GM21619 (cell line): ENCODE results near the gene LTBP1.

Source experiments
- ATAC-seq: cut with Tn5 transposase; IDR thresholded peaks from one replicate; pipeline ENCODE4 v1.9.1; 2021; ENCODE audit not compliant: unreplicated experiment

Gene LTBP1

DNA sequence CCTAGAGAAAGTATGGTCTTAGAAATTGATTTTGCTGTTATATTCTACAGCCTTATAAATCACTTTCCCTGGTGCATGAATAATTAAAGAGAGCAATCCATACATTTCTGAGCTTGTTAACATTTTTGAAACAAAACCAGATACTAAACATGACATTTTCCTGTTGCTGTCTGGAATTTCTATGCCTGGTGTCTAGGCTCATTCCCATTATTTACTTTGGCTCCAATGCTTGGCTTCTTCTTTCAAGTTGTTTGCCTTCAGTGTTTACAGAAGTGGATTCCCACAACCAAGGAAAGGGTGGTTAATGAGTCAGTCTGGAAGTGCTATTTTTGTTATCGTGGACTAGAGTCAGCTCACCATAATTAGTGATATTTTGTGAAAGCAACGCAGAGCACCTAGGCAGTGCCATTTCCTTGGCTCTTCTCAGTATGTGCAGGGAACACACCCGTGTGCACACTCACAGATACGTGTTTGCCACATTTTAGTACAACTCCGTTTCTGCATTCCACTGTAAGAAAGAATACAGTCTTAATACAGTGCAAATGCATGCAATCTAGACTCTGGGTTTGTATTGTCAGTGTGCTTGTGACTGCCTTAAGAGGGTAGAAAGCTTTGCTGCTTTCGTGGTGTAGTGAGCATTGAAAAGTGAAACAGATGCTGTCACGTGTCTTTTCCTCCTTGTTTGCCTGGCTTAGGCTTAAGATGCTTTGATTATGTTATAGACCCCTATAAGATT, 344.7 kb downstream of the LTBP1 start:
- ATAC-seq: no peak

DNA sequence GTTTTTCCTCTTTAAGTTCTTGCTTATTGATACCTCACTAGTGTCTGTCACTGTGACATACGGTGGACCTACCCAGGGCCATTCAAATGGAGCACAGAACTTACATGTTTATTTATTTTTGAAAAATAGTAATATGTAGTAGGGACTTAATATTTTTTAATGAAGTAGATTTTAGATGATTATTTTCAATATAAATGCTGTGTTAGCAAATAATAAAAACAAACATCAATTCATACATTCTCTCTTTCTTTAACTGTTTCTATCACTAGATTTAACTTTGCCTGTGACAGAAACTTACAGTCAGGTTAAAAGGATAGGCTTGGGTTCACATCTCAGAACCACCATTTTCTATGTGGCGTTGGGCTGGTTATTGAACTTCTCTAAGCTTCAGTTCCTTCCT, 345.3 kb downstream of the LTBP1 start:
- ATAC-seq: no peak

DNA sequence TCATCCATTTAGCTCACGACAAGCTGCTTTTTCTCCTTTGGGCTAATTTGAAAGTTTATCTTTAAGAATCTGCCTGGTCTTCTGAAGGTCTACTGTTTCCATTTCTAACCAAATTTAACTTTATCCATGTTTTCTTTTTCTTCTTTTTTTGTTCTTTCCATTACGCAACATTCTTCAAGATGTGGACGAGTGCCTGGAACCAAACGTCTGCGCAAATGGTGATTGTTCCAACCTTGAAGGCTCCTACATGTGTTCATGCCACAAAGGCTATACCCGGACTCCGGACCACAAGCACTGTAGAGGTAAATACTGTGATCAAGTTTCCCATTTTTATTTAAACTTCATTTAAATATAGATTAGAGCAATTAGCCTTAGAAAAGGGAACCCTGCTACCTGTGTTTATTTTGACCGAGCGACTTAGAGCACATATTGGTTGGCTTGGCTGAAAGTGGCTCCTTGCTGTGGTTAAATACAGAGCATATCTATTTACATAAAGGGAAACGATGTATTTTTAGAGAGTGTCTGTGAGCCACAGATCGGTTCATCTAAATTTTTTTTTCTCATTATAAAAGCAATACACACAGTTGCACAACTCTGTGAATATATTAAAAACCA, 346.3 kb downstream of the LTBP1 start:
- ATAC-seq: peak; percentile 53

DNA sequence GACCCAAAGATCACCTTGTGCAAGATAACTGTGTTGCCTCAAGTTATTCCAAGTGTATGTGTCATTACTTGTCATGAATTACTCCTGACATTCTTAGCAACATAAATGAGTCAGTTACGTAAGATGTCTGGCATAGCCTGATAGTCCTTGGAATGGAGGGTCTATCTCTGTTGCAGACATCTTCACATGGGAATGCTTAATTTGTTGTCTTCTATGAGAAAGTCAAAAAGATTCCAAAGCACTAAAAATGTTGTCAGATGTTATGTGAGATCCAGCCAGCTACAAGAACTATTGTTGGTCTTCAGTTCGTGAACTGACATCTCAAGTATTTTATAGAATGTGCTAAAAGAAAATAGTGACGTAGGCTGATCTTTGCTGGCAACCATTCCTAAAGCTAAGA, 351.5 kb downstream of the LTBP1 start:
- no peak for ATAC-seq

DNA sequence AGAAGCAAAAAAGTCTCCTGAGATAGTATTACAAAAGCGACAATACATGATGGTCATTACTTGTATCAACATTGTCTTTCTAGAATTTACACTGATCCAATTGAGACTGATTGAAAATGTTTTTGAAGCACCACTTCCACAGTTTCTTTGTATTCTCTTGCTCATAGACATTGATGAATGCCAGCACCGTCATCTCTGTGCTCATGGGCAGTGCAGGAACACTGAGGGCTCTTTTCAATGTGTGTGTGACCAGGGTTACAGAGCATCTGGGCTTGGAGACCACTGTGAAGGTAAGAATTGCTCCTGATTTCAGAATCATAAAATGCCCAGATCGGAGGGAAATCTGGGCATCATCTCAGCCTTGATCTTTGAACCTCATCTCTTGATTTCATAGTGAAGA, 354.6 kb downstream of the LTBP1 start:
- no peak for ATAC-seq

DNA sequence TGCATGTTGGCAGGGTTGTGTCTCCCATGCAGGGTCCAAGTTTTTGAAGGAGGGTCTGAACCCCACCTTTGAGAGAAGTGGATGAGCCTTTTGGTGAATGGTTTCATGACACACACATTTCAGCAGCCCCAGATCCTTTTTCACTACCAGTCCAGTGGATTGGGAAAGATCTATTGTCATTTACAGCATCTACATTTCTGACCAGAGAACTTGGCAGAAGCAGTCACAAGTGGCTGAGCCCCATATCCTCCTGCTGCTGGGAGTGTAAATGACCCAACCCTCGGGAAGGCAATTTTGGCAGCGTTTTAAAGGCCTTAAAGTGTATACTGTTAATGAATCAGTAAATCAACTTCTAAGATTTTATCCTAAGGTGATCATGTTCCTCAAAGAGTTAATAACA, 355.6 kb downstream of the LTBP1 start:
- ATAC-seq: no peak

DNA sequence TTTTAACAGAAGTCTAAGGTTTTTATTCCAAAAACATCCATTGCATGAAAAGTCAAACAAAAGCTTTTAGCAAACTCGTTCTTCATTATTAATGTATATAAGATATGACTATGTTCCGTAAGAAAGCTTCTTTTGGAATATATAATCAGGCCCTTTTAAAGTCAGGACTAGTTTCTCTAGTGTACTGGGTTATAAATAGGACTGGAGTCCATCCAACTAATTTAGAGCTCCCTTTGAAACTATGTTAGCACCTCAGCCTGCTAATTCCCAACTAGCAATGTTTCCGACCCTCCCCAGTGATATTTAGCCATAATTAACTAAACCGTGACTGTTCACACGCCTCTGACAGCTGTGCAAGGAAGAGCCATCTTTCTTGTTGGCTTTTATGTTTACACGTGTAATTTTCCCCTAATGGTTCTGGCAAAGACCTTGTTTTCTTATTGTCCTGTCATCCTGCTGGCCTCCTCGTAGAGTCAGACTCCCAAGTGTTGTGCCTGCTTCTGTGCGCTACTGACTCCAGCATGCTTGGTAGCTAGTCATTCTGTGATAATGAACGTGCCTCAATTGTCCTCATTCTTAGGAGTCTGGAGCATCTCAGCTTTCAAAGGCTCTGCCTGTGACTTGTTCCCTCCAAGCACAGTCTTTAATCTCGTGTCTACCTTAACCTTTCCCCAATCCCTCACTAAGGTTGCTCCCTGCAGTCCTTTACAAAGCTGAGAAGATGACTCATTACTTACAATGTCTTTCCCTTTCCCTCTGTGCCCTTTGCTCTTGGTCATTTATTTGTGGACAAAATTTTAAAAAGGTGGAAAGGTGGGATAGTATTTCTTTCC, 357.5 kb downstream of the LTBP1 start:
- ATAC-seq: no peak

DNA sequence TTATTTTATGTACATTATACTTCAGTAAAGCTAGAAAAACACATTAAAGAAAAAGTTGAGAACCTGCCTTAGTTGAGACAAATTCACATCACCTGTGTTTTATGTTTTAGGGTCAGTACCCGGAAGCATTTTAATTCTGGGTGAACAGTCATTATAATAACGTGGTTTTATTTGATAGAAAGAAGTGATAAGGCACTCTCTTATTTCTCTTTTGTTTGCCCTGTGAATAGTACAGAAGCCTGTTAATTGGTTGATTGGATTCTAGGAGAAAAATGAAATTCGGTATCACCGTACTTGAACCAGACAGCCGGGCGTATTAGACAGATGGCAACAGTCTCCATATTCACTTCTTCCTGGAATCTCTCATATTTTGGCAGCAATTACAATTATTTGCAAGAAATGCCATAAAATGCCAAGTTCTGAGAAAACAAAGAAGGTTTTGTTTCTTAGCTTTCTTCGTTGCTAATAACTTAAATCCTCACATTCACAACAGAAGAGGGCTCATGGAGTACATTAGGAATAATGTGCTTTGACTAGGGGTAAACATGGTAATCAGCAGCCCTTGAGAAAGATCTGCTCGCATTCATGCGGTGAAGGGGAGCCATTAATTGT, 361.0 kb downstream of the LTBP1 start:
- ATAC-seq: no peak

DNA sequence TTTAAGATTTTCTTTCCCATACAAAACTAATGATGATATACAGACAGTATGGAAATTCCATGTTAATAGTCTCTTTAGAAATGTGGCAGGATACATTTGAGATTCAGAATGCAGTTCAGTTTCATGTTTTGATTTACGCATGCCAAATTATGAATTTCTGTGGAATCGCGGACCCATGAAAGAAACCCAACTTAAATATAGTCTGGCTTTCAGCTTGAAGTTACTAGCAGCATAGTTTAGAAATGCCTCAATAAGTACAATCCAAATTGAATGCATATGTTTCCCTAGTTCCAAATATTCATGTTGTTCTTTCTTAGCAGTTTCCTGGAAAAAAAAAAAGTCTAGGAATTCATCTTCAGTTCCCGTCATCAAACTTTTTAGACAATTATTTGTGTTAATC, 365.6 kb downstream of the LTBP1 start:
- ATAC-seq: no peak

DNA sequence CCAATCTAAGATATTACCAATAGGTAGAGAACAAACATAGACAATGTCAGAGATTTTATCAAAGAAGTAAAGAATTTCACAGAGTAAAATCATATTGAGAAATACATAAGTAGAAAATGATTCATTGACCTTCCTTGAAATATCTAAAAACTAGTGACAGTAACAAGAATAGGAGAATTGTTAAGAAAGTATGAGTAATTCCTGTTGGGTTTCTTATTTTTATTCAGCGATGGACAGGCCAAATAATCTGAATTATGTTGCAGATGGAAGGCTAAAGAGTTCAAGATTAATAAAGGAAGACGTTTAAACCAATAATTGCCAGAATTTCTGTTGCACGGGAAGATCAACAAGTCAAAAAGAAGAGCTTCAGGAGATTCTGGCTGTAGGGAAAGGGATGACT, 366.3 kb downstream of the LTBP1 start:
- no peak for ATAC-seq

DNA sequence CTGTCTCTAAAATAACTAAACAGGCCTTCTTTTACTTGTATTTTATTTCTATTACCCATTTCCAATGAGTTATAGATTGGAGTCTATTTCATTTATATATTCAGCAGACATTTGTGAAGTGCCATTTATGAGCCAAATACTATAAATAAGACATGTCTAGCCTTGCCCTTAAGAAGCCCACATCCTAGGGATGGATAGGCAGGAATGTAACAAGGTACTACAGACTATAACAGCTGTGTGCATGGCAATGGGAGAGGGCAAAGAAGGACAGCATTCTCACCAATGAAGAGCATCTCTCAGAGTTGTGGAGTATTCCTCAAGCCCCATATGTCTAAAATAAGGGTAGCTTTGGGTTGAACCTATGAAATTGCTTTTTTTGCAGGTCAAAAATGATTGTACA, 367.8 kb downstream of the LTBP1 start:
- no peak for ATAC-seq

DNA sequence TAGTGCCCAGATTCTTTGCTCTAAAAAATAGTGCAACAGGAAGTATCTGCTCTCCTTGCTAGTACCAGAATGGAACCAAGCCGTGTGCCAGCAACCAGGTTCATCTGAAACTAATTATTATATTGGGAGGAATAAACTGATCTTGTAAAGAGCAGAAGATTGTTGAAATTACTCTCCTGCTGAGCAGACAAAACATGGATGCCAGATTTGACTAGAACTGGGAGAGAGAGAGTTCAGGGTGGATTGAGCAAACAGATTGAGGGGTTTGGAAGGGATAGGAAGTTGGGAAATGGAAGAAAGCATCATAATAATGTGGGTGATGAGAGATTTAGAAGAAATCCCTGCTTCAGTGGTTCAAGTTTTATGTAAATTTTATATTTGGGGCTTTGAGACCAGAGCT, 369.6 kb downstream of the LTBP1 start:
- no peak for ATAC-seq

DNA sequence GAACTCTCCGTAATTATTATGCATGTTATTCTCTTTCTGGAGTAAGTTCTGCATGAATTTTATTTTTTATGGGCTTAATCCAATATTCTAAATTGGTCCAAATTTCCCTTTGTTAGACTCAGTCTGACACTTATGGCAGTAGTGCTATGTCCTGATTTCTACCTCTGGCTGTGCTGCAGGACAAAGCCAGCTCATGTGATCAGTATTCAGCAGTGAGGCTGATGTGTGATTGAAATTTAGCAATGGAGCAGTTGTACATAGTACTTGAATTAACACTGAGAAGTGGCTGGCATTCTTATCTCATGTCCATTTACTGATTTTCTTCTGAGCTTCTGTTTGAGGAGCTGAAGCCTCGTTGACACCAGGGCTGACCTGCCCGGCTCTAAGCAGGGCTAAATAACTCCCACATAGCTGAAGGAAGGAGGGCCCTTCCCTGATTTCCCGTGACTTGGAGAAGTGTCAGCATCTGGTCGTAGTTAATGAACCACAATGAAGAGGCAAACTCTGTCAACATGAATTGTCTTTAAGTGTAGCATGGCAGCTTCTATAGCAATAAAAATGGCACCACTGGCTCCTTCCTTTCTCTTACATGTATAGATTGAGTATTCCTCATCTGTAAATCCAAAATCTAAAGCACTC, 370.7 kb downstream of the LTBP1 start:
- ATAC-seq: no peak

DNA sequence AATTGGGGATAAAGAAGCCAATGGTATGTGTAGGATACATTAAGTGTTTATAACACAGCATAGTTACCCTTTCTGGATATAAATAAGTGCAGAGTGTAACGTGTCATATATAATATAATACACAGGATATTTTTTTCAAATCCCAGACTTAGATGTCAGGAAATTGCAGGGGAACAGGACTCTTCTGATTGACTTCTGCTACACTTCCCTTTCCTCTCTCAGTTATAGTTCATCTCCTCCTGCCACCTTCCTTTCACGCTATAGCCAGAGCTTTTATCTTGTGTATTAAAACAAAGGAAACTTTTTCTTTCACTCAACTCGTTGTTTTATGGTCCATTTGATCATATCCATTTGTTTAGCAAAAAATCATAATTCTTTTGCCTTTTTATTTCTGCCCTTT, 371.7 kb downstream of the LTBP1 start:
- no peak for ATAC-seq

DNA sequence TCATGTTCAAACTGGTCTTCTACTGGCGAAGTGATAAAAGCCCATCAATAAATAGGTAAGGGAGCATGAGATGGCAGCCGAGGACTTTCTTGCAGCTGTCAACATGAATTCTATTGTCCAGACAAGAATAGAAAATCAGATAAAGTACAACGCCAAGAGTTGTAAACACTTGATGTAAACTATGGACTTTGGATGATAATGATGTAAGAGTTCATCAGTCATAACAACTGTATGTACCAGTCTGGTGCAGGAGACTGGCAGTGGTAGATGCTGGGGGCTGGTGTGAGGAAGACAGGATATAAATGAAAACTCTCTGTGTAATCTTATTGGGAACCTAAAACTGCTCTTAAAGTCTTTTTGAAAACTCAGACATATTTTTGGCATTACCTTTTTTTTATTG, 373.8 kb downstream of the LTBP1 start:
- no peak for ATAC-seq

DNA sequence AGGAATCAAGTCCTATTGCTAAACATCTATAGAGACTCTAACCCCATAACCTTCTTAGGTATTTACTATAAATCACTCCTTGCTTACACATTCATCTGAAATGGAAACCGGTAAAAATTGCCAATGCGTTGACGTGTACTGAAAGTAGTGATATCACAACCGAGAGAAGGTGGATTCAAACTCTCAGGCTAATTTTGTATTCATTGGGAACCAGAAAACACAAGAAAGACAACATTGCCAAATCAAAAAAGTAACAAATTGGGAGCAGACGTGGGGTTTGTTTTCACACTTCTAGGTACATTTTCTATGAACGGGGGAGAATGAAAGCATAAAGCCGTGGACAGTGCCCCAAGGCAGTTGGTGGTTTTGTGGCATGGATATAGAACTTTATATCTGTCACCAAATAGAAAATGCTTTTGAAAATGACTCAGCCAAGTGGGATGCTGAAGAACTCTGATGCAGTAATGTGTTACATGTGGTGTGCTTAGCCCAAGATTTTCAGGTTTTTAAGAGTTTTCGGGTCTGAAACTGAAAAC, 374.6 kb downstream of the LTBP1 start:
- peak; percentile 64 for ATAC-seq

DNA sequence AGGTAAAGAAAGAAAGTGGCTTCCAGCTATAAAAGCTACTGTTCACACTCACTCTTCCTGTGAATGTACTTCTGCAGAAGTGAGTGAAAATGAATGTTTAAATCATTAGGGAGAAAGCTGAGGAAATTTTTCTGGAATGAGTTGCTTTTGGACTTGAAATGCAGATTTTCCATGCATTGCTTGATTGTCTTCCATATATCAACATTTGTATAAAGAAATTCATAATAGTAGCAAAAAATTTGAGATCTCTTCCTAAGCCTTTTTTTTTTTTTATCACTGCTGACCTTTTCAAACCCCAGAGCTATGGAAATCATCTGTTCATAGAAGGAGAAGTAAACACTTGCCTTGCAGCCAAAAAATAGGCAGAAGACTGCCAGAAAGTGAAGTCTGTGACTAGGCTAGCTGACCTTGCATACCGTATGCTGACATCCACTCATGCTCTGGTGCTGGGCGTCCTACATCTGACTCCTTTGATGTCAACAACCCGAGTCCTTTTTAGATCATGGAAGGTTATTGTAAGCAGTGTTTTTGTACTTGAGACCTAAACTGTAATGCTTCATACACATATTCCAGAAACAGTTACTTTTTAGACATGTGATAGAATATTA, 375.2 kb downstream of the LTBP1 start:
- ATAC-seq: no peak

DNA sequence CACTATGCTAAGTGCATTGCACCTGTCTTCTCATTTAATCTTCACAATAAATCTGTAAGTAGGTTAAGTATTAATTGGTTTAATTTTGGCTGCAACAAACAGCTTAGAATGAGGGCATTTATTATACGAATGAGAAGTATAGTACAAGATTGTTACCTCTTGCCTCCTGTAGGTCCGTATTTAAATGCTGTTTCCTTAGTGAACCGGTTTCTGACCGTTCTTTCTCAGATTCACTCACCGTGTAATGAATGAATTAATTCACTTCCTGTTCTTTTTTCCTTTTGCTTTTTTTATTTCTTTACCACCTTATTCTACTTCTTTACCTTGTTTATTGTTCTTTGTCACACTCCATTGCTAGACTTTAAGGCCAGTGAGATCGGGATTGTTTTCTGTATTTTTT, 375.9 kb downstream of the LTBP1 start:
- ATAC-seq: no peak

DNA sequence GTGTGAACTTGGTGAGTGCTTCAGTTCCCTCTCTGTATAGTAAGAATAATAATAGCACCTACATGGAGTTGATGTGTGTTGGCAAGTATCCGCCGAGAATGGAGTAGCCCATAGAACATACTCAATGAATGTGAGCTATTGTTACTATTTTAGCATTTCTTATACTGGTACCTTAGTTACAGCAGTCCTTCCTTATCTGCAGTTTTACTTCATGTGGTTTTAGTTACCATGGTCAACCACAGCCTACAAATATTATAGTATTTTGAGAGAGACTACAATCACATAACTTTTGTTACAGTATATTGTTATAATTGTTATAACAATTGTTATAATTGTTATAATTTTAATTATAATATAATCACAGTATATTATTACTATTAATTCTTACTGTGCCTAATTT, 377.2 kb downstream of the LTBP1 start:
- ATAC-seq: no peak

DNA sequence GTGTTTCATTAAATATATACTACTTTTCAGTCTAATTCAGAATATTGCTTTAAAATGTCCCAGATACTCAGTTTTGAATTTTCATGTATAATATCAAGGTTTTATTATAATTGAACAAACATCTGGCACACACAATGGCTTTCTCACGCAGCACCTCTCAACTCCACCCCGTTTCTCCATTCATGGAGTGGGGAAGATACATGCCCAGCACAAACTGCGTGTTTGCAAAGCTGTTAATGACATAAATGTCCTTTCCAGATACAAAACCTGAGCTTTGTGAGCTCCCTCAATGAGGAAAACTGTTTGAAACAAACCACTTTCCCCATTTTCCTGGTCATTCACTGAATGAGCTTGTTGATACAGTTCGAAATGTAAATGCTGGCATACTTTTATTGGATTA, 379.3 kb downstream of the LTBP1 start:
- no peak for ATAC-seq

DNA sequence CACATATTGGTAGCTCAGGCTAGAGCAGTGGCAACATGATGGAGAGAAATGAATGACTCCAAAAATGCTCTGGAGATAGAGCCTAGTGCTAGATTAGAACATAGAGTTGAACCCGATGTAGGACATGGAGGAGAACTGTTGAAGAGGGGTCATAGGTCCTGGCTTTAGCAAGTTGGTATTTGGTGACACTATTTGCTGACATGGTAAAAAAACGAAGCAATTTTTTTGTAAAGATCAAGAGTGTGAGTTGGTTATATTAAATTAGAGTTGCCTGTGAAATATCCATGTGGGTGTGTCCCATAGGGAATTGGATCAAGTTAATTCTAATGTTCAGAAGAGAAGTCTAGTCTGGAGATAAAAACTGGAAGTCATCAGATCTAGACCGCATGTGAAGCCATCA, 386.7 kb downstream of the LTBP1 start:
- no peak for ATAC-seq
